H9 (cell line): ENCODE measurements around the gene JAKMIP1. TPM values are rescaled to one million over a fixed set of nuclear protein-coding genes. Genes with fewer than 3 reads are reported as not detected.

Experiments used
- DNase-seq: peaks from one replicate; pipeline ENCODE4 v3.0.0-alpha.2; 2017
- H2AFZ ChIP-seq: one replicate; pipeline ENCODE4 v1.6.1; 2013; ENCODE audit warnings: mild to moderate bottlenecking, low read length, control low read depth, moderate library complexity
- H2AK5ac ChIP-seq: 2 replicates; pipeline ENCODE4 v1.6.1; 2013; ENCODE audit warnings: low read length, control low read depth, mixed read lengths; ENCODE audit not compliant: insufficient read length
- H2BK120ac ChIP-seq: one replicate; pipeline ENCODE4 v1.6.1; 2013; ENCODE audit warnings: low read depth, mild to moderate bottlenecking, low read length, control low read depth, inconsistent platforms; ENCODE audit not compliant: poor library complexity, severe bottlenecking
- H2BK12ac ChIP-seq: 2 replicates; pipeline ENCODE4 v1.6.1; 2013; ENCODE audit warnings: low read length, control low read depth, mixed read lengths, low read depth; ENCODE audit not compliant: insufficient read length
- H2BK15ac ChIP-seq: 2 replicates; pipeline ENCODE4 v1.6.1; 2013; ENCODE audit warnings: low read depth, low read length, control low read depth
- H2BK20ac ChIP-seq: one replicate; pipeline ENCODE4 v1.6.1; 2013; ENCODE audit warnings: low read depth, mild to moderate bottlenecking, low read length, control low read depth, inconsistent platforms; ENCODE audit not compliant: poor library complexity, severe bottlenecking
- H2BK5ac ChIP-seq: 2 replicates; pipeline ENCODE4 v1.6.1; 2013; ENCODE audit warnings: low read length, control low read depth, mixed read lengths; ENCODE audit not compliant: insufficient read length
- H3K14ac ChIP-seq: 2 replicates; pipeline ENCODE4 v1.6.1; 2013; ENCODE audit warnings: low read length, control low read depth; ENCODE audit not compliant: insufficient read depth
- H3K18ac ChIP-seq: 2 replicates; pipeline ENCODE4 v1.6.1; 2013; ENCODE audit warnings: low read depth, mild to moderate bottlenecking, mixed read lengths, low read length, control low read depth; ENCODE audit not compliant: insufficient read length
- H3K23ac ChIP-seq: 2 replicates; pipeline ENCODE4 v1.6.1; 2013; ENCODE audit warnings: low read length, control low read depth, mixed read lengths, low read depth; ENCODE audit not compliant: insufficient read length
- H3K23me2 ChIP-seq: 2 replicates; pipeline ENCODE4 v1.6.1; 2013; ENCODE audit warnings: low read depth, mild to moderate bottlenecking, mixed read lengths, low read length, control low read depth; ENCODE audit not compliant: insufficient read length, poor library complexity, severe bottlenecking
- H3K27ac ChIP-seq: 2 replicates; pipeline ENCODE4 v1.5.1; 2013; ENCODE audit warnings: low read length, control low read depth, mixed read lengths, low read depth; ENCODE audit not compliant: insufficient read length
- H3K27me3 ChIP-seq: 2 replicates; pipeline ENCODE4 v1.6.1; 2013; ENCODE audit warnings: low read length, control low read depth, inconsistent platforms; ENCODE audit not compliant: insufficient read depth
- H3K4ac ChIP-seq: 2 replicates; pipeline ENCODE4 v1.6.1; 2013; ENCODE audit warnings: low read depth, mild to moderate bottlenecking, control low read depth, inconsistent platforms, low read length, moderate library complexity
- H3K4me1 ChIP-seq: 2 replicates; pipeline ENCODE4 v1.6.1; 2013; ENCODE audit warnings: low read length, control low read depth, inconsistent platforms; ENCODE audit not compliant: insufficient read depth
- H3K4me2 ChIP-seq: 2 replicates; pipeline ENCODE4 v1.6.1; 2013; ENCODE audit warnings: low read length, control low read depth, mixed read lengths; ENCODE audit not compliant: insufficient read length, insufficient read depth
- H3K56ac ChIP-seq: 2 replicates; pipeline ENCODE4 v1.6.1; 2013; ENCODE audit warnings: low read depth, mild to moderate bottlenecking, mixed read lengths, low read length, control low read depth; ENCODE audit not compliant: insufficient read length
- H3K79me1 ChIP-seq: 2 replicates; pipeline ENCODE4 v1.6.1; 2013; ENCODE audit warnings: low read depth, mild to moderate bottlenecking, moderate library complexity, low read length, control low read depth, inconsistent platforms; ENCODE audit not compliant: insufficient read depth, poor library complexity, severe bottlenecking
- H3K79me2 ChIP-seq: 2 replicates; pipeline ENCODE4 v1.6.1; 2013; ENCODE audit warnings: low read length, control low read depth, inconsistent platforms; ENCODE audit not compliant: insufficient read depth
- H3K9ac ChIP-seq: 2 replicates; pipeline ENCODE4 v1.6.1; 2013; ENCODE audit warnings: low read length, control low read depth, mixed read lengths; ENCODE audit not compliant: insufficient read length; ENCODE audit errors: extremely low read depth
- H3K9me3 ChIP-seq: one replicate; pipeline ENCODE4 v1.6.1; 2013; ENCODE audit warnings: low read depth, low read length, inconsistent platforms; ENCODE audit not compliant: control insufficient read depth
- H3T11ph ChIP-seq: one replicate; pipeline ENCODE4 v1.6.1; 2013; ENCODE audit warnings: mild to moderate bottlenecking, low read length, control low read depth, inconsistent platforms
- H4K20me1 ChIP-seq: one replicate; pipeline ENCODE4 v1.6.1; 2013; ENCODE audit not compliant: control insufficient read depth, insufficient read length, insufficient read depth
- H4K5ac ChIP-seq: 2 replicates; pipeline ENCODE4 v1.6.1; 2013; ENCODE audit warnings: low read depth, mild to moderate bottlenecking, mixed read lengths, low read length, control low read depth; ENCODE audit not compliant: insufficient read length
- H4K8ac ChIP-seq: replicated peaks from 2 replicates; pipeline ENCODE4 v1.6.1; 2013; ENCODE audit warnings: low read length, control low read depth, mixed read lengths, low read depth; ENCODE audit not compliant: insufficient read length
- H4K91ac ChIP-seq: 2 replicates; pipeline ENCODE4 v1.6.1; 2013; ENCODE audit warnings: low read depth, mild to moderate bottlenecking, moderate library complexity, mixed read lengths, low read length, control low read depth; ENCODE audit not compliant: insufficient read length
- H3K27ac Mint-ChIP-seq, 3 experiments: 2 replicates in 2 of 3; 3 replicates in 1 of 3; pipeline ENCODE4 v1.8.0; 2020 to 2021; ENCODE audit warnings: mixed read lengths in 3 of 3, mild to moderate bottlenecking in 1 of 3, moderate library complexity in 1 of 3
- H3K27me3 Mint-ChIP-seq: 2 replicates; pipeline ENCODE4 v1.8.0; 2021; ENCODE audit warnings: low read depth, mild to moderate bottlenecking, moderate library complexity, mixed read lengths
- H3K36me3 Mint-ChIP-seq, 3 experiments: 2 replicates in 2 of 3; 3 replicates in 1 of 3; pipeline ENCODE4 v1.8.0; 2020 to 2021; ENCODE audit warnings: low read depth in 3 of 3, mixed read lengths in 3 of 3; ENCODE audit not compliant: insufficient read depth in 1 of 3
- H3K4me1 Mint-ChIP-seq, 2 experiments: 2 replicates each; pipeline ENCODE4 v1.8.0; 2020; ENCODE audit warnings: mixed read lengths in 2 of 2
- H3K4me3 Mint-ChIP-seq, 2 experiments: 2 replicates in 1 of 2; 3 replicates in 1 of 2; pipeline ENCODE4 v1.8.0; 2020 to 2021; ENCODE audit warnings: mild to moderate bottlenecking in 2 of 2, mixed read lengths in 2 of 2, moderate library complexity in 1 of 2
- H3K9me3 Mint-ChIP-seq, 2 experiments: 2 replicates in 1 of 2; 3 replicates in 1 of 2; pipeline ENCODE4 v1.8.0; 2020; ENCODE audit warnings: mild to moderate bottlenecking in 2 of 2, mixed read lengths in 2 of 2, moderate library complexity in 1 of 2
- WGBS: extraction: QIAGEN DNeasy Blood & Tissue Kit; methylation state at CpG from one replicate; pipeline ENCODE4 v1.1.7; 2013; ENCODE audit warnings: missing lambda C conversion rate, low lambda C conversion rate, mixed read lengths; ENCODE audit not compliant: insufficient read length; ENCODE audit errors: extremely low coverage; 5-methylcytosine and 5-hydroxymethylcytosine counted together
- total RNA-seq: library from RNA; stranded (reverse); gene quantifications from 2 replicates; pipeline ENCODE4 v1.2.1, GENCODE V29; 2021
- TF ChIP-seq, protein P1 (sequence below): fragments of 200-600 bp; sonication (generic); conservative IDR thresholded peaks from 3 replicates; pipeline ENCODE4 v1.8.0; 2021; ENCODE audit warnings: antibody characterized with exemption, mild to moderate bottlenecking

JAKMIP1 gene
- total RNA-seq, 1 experiment from 2014 or later, result 1.5 TPM

DNA sequence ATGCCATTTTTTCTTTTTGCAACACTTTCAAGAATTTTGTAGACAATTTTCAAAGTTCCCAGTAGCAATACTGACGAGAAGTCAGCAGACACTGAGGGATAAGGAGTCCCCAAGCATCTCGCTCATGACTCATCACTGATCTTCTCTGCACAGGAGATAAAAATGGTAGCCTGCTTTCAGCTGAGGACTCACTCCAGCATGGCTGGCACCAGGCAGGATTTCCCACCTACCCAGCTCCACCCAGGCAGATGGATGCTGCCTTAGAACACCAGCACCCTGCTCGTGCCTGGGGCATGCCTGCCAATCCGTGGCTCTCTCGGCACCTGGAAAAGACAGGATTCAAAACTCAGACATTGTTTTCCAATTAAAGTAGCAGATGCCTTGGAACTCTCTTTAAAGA lies 24.9 kb downstream of the JAKMIP1 start:
- H4K20me1 ChIP-seq, result no peaks in the 10 kb centered on the region
- Mint-ChIP-seq H3K4me1 (peaks cover 7 to 9% of the 10 kb centered on the region in 2 experiments), H3K9me3 (peaks cover 7% of the 10 kb centered on the region in 2 experiments; a peak in 4 of 5 replicates), H3K27ac (no peak overlapping the region), H3K27me3 (no peaks in the 10 kb centered on the region; the same call in 1 of the 2 replicates), H3K4me3 (no peak overlapping the region), H3K36me3 (peaks cover 7 to 18% (median 13%) of the 10 kb centered on the region in 3 experiments; a peak in 6 of 7 replicates)
- H2BK20ac ChIP-seq, result no peak overlapping the region
- no peak overlapping the region for H3T11ph ChIP-seq
- H4K5ac ChIP-seq, result no peak overlapping the region
- no CpG with 5 or more reads among the region's 5 CpGs for WGBS
- TF ChIP-seq, protein P1, sequence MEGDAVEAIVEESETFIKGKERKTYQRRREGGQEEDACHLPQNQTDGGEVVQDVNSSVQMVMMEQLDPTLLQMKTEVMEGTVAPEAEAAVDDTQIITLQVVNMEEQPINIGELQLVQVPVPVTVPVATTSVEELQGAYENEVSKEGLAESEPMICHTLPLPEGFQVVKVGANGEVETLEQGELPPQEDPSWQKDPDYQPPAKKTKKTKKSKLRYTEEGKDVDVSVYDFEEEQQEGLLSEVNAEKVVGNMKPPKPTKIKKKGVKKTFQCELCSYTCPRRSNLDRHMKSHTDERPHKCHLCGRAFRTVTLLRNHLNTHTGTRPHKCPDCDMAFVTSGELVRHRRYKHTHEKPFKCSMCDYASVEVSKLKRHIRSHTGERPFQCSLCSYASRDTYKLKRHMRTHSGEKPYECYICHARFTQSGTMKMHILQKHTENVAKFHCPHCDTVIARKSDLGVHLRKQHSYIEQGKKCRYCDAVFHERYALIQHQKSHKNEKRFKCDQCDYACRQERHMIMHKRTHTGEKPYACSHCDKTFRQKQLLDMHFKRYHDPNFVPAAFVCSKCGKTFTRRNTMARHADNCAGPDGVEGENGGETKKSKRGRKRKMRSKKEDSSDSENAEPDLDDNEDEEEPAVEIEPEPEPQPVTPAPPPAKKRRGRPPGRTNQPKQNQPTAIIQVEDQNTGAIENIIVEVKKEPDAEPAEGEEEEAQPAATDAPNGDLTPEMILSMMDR, result no peak
- no peak overlapping the region for H2BK120ac ChIP-seq
- H3K79me1 ChIP-seq, result no peaks in the 10 kb centered on the region
- H3K79me2 ChIP-seq, result no peaks in the 10 kb centered on the region
- H2BK15ac ChIP-seq, result no peak overlapping the region
- no peak overlapping the region for H3K56ac ChIP-seq
- H3K4me1 ChIP-seq, result no peaks in the 10 kb centered on the region
- no peak overlapping the region for H3K4ac ChIP-seq
- no peak overlapping the region for H2AK5ac ChIP-seq
- no peak overlapping the region for H3K23ac ChIP-seq
- no peak overlapping the region for H4K8ac ChIP-seq
- no peak overlapping the region for H2BK5ac ChIP-seq
- no peak overlapping the region for H2BK12ac ChIP-seq
- no peaks in the 10 kb centered on the region for H3K27me3 ChIP-seq
- no peak overlapping the region for H3K27ac ChIP-seq
- no peak overlapping the region for H3K14ac ChIP-seq
- no peak overlapping the region for H4K91ac ChIP-seq
- no peak for DNase-seq
- H3K9ac ChIP-seq, result no peak overlapping the region
- no peak overlapping the region for H3K18ac ChIP-seq
- no peaks in the 10 kb centered on the region for H3K9me3 ChIP-seq
- no peak overlapping the region for H2AFZ ChIP-seq
- no peaks in the 10 kb centered on the region for H3K23me2 ChIP-seq
- H3K4me2 ChIP-seq, result no peak overlapping the region
